Esophagus squamous epithelium (tissue), 4 donors: Measurements from ENCODE around the gene EIF4EBP3.

ENCODE experiments used
- CTCF ChIP-seq, 6 experiments: fragments of 450-650 bp in 4 of 6; fragments of 200-600 bp in 2 of 6; sonication (generic) in 2 of 6; IDR thresholded peaks; one replicate each; pipeline ENCODE4 v1.5.1; 2016 to 2019; ENCODE audit warnings: antibody characterized with exemption in 6 of 6, mild to moderate bottlenecking in 4 of 6, moderate library complexity in 4 of 6
- POLR2A ChIP-seq, 4 donors: fragments of 450-650 bp; IDR thresholded peaks; one replicate each; pipeline ENCODE4 v1.6.1; 2017; ENCODE audit warnings: antibody characterized with exemption in 4 of 4, mild to moderate bottlenecking in 4 of 4, moderate library complexity in 3 of 4

- no peak for TF ChIP-seq CTCF (IDR thresholded peaks at IDR 0.05)
- no peak for TF ChIP-seq POLR2A (IDR thresholded peaks at IDR 0.05)
These were observed 37.6 kb upstream of the EIF4EBP3 start for GRCh38 chr5:140509898-140510297.
